ENCODE results near the gene SSH3. TPM values are rescaled to one million over a fixed set of nuclear protein-coding genes. Genes with fewer than 3 reads are reported as not detected.

Gene SSH3
- total RNA-seq, 1 experiment from 2014 or later: 57.8 TPM

GRCh38 chr11:67282876-67283371 is 20.4 kb upstream of the SSH3 start:
- Histone ChIP-seq H3K9me2 (ENCODE audit: insufficient read depth) (no peaks in the 10 kb centered on the region), H3K27me3 (ENCODE audit: insufficient read depth, low read length) (no peaks in the 10 kb centered on the region), H4K20me1 (ENCODE audit: insufficient read depth) (no peaks in the 10 kb centered on the region), H3K36me3 (ENCODE audit: control insufficient read depth in 1 of 2, insufficient read depth in 2 of 2, low read length in 2 of 2) (peaks cover 27 to 49% of the 10 kb centered on the region in 2 experiments), H3K9me3 (ENCODE audit: control insufficient read depth in 1 of 2, insufficient read depth in 1 of 2, low read depth in 1 of 2, low read length in 2 of 2) (no peaks in the 10 kb centered on the region), H2AFZ (ENCODE audit: low read depth, low read length, poor library complexity, severe bottlenecking) (no peak overlapping the region), H3K9ac (ENCODE audit: low read length) (no peak overlapping the region), H3K4me2 (ENCODE audit: low read length) (no peak overlapping the region), H3K4me1 (ENCODE audit: control insufficient read depth in 1 of 2, insufficient read depth in 2 of 2, low read length in 2 of 2) (peaks cover 6 to 9% of the 10 kb centered on the region in 2 experiments), H3K79me2 (ENCODE audit: insufficient read depth, low read length) (peaks cover 5% of the 10 kb centered on the region; the same call in 1 of the 2 replicates), H3K27ac (ENCODE audit: low read depth, low read length) (no peak overlapping the region), H3K4me3 (replicated peaks in 1 of 2; ENCODE audit: low read depth in 1 of 2, low read length in 2 of 2) (no peak overlapping the region)
- ATAC-seq (no peak), DNase-seq (ENCODE audit: low read depth, low spot score) (no peak)
- RAD21 ChIA-PET (ENCODE audit: low non-redundant PET in 1 of 2, low total read pairs in 2 of 2, uncharacterized antibody in 2 of 2, unreplicated experiment in 2 of 2): no interaction called here
- TF ChIP-seq ZNF274 (IDR thresholded peaks at IDR 0.05; ENCODE audit: low read depth, low read length) (no peak), ZBTB33 (IDR thresholded peaks at IDR 0.05; ENCODE audit: extremely low read depth, insufficient replicate concordance, low read length) (no peak), POLR2AphosphoS5 (IDR thresholded peaks at IDR 0.05; ENCODE audit: low read depth, low read length) (no peak), SP1 (IDR thresholded peaks at IDR 0.05; ENCODE audit: low read depth) (no peak), YY1 (IDR thresholded peaks at IDR 0.05; ENCODE audit: extremely low read depth, insufficient replicate concordance, low read depth, low read length) (no peak), CBX3 (IDR thresholded peaks at IDR 0.05; ENCODE audit: low read depth) (no peak), CEBPB (IDR thresholded peaks at IDR 0.05; ENCODE audit: low read depth) (no peak), REST (IDR thresholded peaks at IDR 0.05; ENCODE audit: low read depth) (no peak), RAD21 (IDR thresholded peaks at IDR 0.05; ENCODE audit: low read depth) (no peak), POLR2A (IDR thresholded peaks at IDR 0.05; ENCODE audit: borderline replicate concordance, extremely low read depth, insufficient read depth, insufficient read length) (no peak)
- POLR2A ChIA-PET: no interaction called here
- no TSS peak for BruUV-seq (replicated peaks)
- CTCF ChIA-PET: no interaction called here
- intact Hi-C loops (cut with micrococcal nuclease): no loop called here

Measured in HCT116 (cell line).